Measurements from ENCODE around the gene VSTM1. TPM values are rescaled to one million over a fixed set of nuclear protein-coding genes. Genes with fewer than 3 reads are reported as not detected.

Gene VSTM1
- total and polyA plus RNA-seq, 2 of the 8 experiments (the other 6 are each of a cell fraction or from before 2014, with no cell fraction given): 0.12 to 0.65 TPM

GRCh38 chr19:54014920-54015560 is 48.7 kb downstream of the VSTM1 start (continued):
- TF ChIP-seq HDAC6 (IDR thresholded peaks at IDR 0.05; ENCODE audit: low read depth, low read length) (no peak), CBX8 (IDR thresholded peaks at IDR 0.05; ENCODE audit: borderline replicate concordance, low read depth, low read length) (no peak), CEBPB (IDR thresholded peaks at IDR 0.05; ENCODE audit: low read depth, low read length) (no peak), KDM5A (IDR thresholded peaks at IDR 0.05; ENCODE audit: low read length) (no peak), RAD21 (IDR thresholded peaks at IDR 0.05 in 1 of 2, conservative IDR thresholded peaks at IDR 0.05 in 1 of 2; ENCODE audit: low read depth in 2 of 2, low read length in 2 of 2) (no peak)
